Activated CD4-positive, CD25-positive, alpha-beta regulatory T cell treated with anti-CD3 and anti-CD28 coated beads, Interleukin-2, amount 50 U/mL, for 16 hours (primary cell): ENCODE data around the gene EXOSC7.

Experiments used
- DNase-seq: peaks from one replicate; pipeline ENCODE4 v3.0.0-alpha.2; 2020; ENCODE audit warnings: low read depth, low spot score

EXOSC7 gene

GRCh38 chr3:45054196-45054857 is 78.3 kb downstream of the EXOSC7 start:
- no peak for DNase-seq

- DNase-seq: no peak
Observed at GRCh38 chr3:45055032-45055410, 79.0 kb downstream of the EXOSC7 start.

GRCh38 chr3:45055411-45056143 is 79.5 kb downstream of the EXOSC7 start:
- no peak for DNase-seq

GRCh38 chr3:45056608-45057301 is 80.7 kb downstream of the EXOSC7 start:
- no peak for DNase-seq

- no peak for DNase-seq
Observed at GRCh38 chr3:45057557-45057956, 81.5 kb downstream of the EXOSC7 start.

GRCh38 chr3:45059132-45059531 is 83.1 kb downstream of the EXOSC7 start:
- DNase-seq: no peak

- no peak for DNase-seq
Observed at GRCh38 chr3:45060165-45060892, 84.3 kb downstream of the EXOSC7 start.
